Adipocyte (in vitro differentiated cells): ENCODE measurements around the gene PLCG1.

Experiments
- DNase-seq: peaks from one replicate; pipeline ENCODE4 v3.0.0-alpha.2; 2015; ENCODE audit warnings: low read depth
- H3K27me3 ChIP-seq: replicated peaks from 2 replicates; pipeline ENCODE4 v1.7.0; 2013; ENCODE audit warnings: mild to moderate bottlenecking, low read length, moderate library complexity; ENCODE audit not compliant: control insufficient read depth, insufficient read depth
- H3K36me3 ChIP-seq: 2 replicates; pipeline ENCODE4 v1.7.0; 2013; ENCODE audit warnings: low read length, mild to moderate bottlenecking, moderate library complexity; ENCODE audit not compliant: control insufficient read depth, insufficient read depth, severe bottlenecking
- H3K4me1 ChIP-seq: 2 replicates; pipeline ENCODE4 v1.7.0; 2013; ENCODE audit warnings: mild to moderate bottlenecking, low read length, moderate library complexity; ENCODE audit not compliant: control insufficient read depth, insufficient read depth
- H3K4me3 ChIP-seq: 2 replicates; pipeline ENCODE4 v1.7.0; 2013; ENCODE audit warnings: mild to moderate bottlenecking, low read length, moderate library complexity
- H3K9ac ChIP-seq: 2 replicates; pipeline ENCODE4 v1.7.0; 2013; ENCODE audit warnings: mild to moderate bottlenecking, low read length, moderate library complexity
- H3K9me3 ChIP-seq: 2 replicates; pipeline ENCODE4 v1.7.0; 2013; ENCODE audit warnings: mild to moderate bottlenecking, low read length, moderate library complexity; ENCODE audit not compliant: control insufficient read depth

Gene PLCG1

DNA sequence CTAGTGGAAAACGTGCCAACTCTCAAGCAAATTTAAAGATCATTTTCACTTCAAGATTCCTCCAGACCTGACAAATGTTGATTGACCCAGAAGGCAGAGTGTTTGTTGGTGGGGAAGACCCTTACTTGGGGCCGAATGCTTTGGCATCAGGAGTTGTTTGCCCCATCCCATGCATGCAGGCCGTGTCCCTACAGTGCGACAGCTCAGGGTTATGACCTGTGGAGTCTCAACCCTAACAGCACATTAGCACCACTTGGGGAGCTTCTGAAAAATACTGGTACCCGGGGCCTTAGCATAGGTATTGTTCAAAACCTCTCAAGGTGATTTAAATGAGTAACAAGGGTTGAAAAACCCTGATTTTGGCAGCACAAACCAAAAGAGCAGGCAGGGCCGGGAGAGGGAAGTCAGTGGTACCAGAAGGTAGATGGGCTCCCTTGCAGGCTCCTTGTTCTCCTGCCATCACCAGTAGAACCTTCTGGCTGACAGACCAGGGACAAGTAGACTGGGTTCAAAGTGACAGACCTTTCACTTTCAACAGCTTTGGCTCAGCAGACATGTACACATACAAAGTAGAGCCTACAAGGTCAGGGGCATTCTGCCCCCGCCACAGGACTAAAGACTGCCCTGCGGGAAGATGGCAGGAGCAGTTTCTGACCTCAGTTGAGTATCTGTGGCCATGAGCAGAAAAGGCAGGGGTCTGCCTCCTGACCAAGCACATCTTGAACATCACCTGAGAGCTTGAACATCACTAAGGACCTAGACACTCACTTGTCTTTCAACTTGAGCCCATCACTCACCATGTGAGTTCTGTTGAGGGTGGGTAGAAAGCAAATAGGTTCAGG, 39.6 kb downstream of the PLCG1 start:
- H3K9me3 ChIP-seq: no peaks in the 10 kb centered on the region
- peaks cover 61% of the 10 kb centered on the region for H3K4me1 ChIP-seq
- no peaks in the 10 kb centered on the region for H3K27me3 ChIP-seq
- no peak for DNase-seq
- no peak overlapping the region for H3K4me3 ChIP-seq
- H3K36me3 ChIP-seq: peaks cover 53% of the 10 kb centered on the region
- peak overlapping the region; percentile 56 for H3K9ac ChIP-seq

DNA sequence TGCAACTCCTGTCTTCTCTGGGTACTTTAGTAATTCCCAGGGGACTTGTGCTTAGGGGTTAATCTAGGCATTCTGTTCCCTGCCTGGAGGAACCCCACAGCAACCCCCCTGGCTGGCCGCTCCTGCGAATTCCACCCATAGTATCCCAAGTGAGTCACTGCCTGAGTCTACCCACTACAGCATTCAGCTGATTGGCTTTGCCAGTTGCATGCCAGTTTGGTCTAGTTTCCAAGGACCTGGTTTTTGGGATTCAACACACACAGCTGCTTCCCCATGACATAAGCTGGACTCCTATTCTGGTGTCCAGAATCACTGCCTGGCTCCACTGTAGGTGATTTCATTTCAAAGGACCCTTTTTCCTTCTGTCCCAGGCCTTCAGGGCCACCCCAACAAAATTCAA, 40.3 kb downstream of the PLCG1 start:
- Histone ChIP-seq H3K4me1 (peaks cover 54% of the 10 kb centered on the region), H3K4me3 (no peak overlapping the region), H3K9ac (peak overlapping the region; percentile 56), H3K27me3 (no peaks in the 10 kb centered on the region), H3K9me3 (no peaks in the 10 kb centered on the region), H3K36me3 (peaks cover 53% of the 10 kb centered on the region)
- DNase-seq: peak; percentile 94

GRCh38 chr20:41178495-41178894, 41.2 kb downstream of the PLCG1 start:
- Histone ChIP-seq H3K27me3 (no peaks in the 10 kb centered on the region), H3K9me3 (no peaks in the 10 kb centered on the region), H3K36me3 (peaks cover 58% of the 10 kb centered on the region), H3K4me1 (peaks cover 47% of the 10 kb centered on the region), H3K9ac (no peak overlapping the region), H3K4me3 (no peak overlapping the region)
- DNase-seq: no peak

GRCh38 chr20:41178904-41179432, 41.6 kb downstream of the PLCG1 start:
- Histone ChIP-seq H3K9me3 (no peaks in the 10 kb centered on the region), H3K4me3 (no peak overlapping the region), H3K9ac (no peak overlapping the region), H3K27me3 (no peaks in the 10 kb centered on the region), H3K36me3 (peaks cover 58% of the 10 kb centered on the region), H3K4me1 (peaks cover 43% of the 10 kb centered on the region)
- DNase-seq: no peak

DNA sequence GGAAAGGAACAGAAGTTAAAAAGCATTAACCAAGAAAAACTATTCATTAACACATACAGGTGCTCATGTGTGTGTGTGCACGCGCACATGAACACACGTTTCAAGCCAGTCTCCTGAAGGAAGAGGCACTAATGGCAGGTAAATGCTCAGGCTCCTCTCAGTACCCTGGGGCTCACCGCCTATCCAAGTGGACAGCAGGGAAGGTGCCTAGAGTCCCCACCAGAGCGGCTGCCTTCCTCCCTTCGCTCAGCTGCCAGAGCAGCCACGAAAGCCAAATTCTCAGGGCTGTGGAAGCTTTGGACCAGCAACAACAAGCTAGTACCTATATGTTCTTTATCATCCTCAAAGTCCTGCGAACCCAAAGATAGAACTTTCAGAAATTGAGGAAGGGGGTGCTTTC, 42.6 kb downstream of the PLCG1 start:
- peaks cover 38% of the 10 kb centered on the region for H3K4me1 ChIP-seq
- no peak overlapping the region for H3K9ac ChIP-seq
- no peaks in the 10 kb centered on the region for H3K27me3 ChIP-seq
- H3K4me3 ChIP-seq: no peak overlapping the region
- peaks cover 61% of the 10 kb centered on the region for H3K36me3 ChIP-seq
- no peak for DNase-seq
- no peaks in the 10 kb centered on the region for H3K9me3 ChIP-seq

DNA sequence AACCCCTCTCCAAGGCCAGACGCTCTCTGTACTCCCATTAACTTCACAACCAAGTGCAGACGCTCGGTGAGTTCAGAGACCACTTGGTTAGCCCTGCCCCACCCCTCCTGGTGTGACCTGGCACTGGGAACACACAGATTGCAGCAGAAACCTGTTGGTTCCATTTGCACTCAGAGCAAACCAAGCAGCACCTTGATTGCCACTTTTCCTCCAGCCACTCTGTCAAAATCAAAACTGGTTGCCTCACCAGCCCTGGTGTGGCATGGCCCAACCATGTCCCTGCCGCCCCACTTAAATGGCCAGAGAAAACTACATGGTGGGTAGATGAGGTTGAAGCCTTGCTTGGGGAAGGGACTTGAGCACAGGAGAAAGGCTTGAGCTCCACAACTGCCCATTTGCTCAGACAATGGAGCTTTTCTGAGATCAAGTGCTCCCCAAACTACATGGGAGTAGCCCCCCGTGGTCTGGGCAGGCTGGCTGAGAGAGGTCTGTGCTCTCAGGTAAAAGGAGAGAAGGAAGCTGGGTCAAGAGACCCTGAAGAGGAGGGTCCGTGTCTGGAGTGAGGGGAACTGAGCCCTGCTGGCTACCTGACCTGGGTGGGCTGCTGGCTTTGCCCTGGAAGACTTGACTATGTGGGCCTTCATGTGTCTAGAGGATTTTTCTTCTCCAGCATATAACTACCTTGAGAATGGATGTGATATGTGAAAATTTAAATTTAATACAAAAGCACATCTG, 43.4 kb downstream of the PLCG1 start:
- Histone ChIP-seq H3K9me3 (no peaks in the 10 kb centered on the region), H3K4me1 (peaks cover 31% of the 10 kb centered on the region), H3K36me3 (peaks cover 63% of the 10 kb centered on the region), H3K4me3 (no peak overlapping the region), H3K27me3 (no peaks in the 10 kb centered on the region), H3K9ac (no peak overlapping the region)
- DNase-seq: no peak

DNA sequence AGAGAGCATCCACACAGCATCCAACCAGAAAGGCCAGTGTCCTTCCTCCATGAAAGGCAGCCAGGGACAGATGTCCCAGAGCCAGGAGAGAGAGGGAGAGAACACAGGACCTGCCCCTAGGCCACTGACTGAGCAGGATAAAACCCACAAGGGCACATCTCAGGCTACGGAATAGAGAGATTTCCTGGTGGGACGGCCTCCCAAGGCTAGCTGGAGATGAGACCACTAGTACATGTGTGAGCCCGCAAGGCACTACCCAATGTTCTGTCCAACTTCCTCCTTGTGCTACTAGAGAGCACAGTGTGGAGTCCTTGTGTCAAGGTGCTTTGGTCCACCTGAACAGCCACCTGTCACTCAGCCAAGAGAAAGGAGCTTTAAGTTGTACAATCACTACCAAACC, 44.2 kb downstream of the PLCG1 start:
- no peak overlapping the region for H3K4me3 ChIP-seq
- no peaks in the 10 kb centered on the region for H3K9me3 ChIP-seq
- no peaks in the 10 kb centered on the region for H3K27me3 ChIP-seq
- peaks cover 63% of the 10 kb centered on the region for H3K36me3 ChIP-seq
- H3K4me1 ChIP-seq: peaks cover 23% of the 10 kb centered on the region
- no peak for DNase-seq
- H3K9ac ChIP-seq: no peak overlapping the region

GRCh38 chr20:41182296-41183212, 45.2 kb downstream of the PLCG1 start:
- DNase-seq: no peak

DNA sequence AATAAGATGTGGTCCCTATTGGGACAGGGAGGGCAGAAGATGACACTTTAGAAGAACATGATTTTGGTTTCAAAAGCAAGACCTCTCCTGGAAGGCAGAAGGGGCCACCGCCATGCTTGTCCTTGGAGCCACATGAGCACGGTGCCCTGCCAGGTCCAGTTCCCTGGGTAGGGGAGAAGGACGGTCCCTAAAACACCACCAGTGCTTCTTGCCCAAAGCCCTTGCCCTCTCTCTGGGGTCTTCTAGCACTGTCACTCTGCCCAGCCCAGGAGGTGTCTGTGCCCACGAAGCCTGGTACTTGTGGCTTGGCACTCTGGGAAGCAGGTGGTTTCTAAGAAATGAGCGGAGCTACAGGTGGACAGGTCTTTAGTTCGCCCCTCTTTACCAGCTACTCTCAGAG, 46.0 kb downstream of the PLCG1 start:
- Histone ChIP-seq H3K9ac (no peak overlapping the region), H3K4me3 (no peak overlapping the region), H3K36me3 (peaks cover 60% of the 10 kb centered on the region), H3K4me1 (peaks cover 5% of the 10 kb centered on the region), H3K27me3 (no peaks in the 10 kb centered on the region), H3K9me3 (no peaks in the 10 kb centered on the region)
- DNase-seq: no peak

More at GRCh38 chr20:41182296-41183212, 45.2 kb downstream of the PLCG1 start:
- H3K4me3 ChIP-seq: no peak overlapping the region
- no peak overlapping the region for H3K9ac ChIP-seq
- peaks cover 60% of the 10 kb centered on the region for H3K36me3 ChIP-seq
- H3K9me3 ChIP-seq: no peaks in the 10 kb centered on the region
- no peaks in the 10 kb centered on the region for H3K27me3 ChIP-seq
- peaks cover 13% of the 10 kb centered on the region for H3K4me1 ChIP-seq

DNA sequence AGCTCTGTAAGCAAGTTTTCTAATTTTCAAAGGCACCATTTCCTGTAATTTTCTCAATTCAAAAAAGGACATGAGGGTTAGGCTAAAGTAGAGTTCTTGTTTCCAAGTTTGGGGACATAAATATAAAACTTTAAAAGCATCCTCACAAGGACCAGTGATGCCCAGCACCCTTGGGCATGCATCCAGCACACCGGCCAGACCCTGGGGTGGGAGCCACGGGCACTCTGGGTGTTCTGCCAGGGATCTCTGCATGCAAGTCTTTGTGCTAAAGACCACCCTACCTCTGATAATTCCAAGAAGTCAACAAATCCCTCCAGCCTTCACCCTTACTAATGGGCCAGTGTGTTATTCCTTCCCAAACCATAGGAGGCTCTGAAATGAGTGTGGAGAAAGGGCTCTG, 46.5 kb downstream of the PLCG1 start:
- no peak for DNase-seq
- Histone ChIP-seq H3K4me3 (no peak overlapping the region), H3K4me1 (peaks cover under 1% of the 10 kb centered on the region), H3K36me3 (peaks cover 60% of the 10 kb centered on the region), H3K9ac (no peak overlapping the region), H3K27me3 (no peaks in the 10 kb centered on the region), H3K9me3 (no peaks in the 10 kb centered on the region)
